Stimulated activated memory B cell treated with anti-CD40 and anti-IgM and Interleukin-4, amounts not matched to agents 10 μg/mL and 1 μg/mL and 100 μg/mL, for 72 hours (primary cell): Measurements from ENCODE around the gene XPO6.

Experiments used
- ATAC-seq: fragments of 150-1000 bp; cut with Tn5 transposase; 2 replicates; pipeline ENCODE4 v1.10.0; 2021
- H3K27ac Mint-ChIP-seq: one replicate; pipeline ENCODE4 v1.8.0; 2022; ENCODE audit warnings: mild to moderate bottlenecking, mixed read lengths
- H3K27me3 Mint-ChIP-seq: one replicate; pipeline ENCODE4 v1.8.0; 2022; ENCODE audit warnings: mixed read lengths
- H3K36me3 Mint-ChIP-seq: one replicate; pipeline ENCODE4 v1.8.0; 2022; ENCODE audit warnings: mixed read lengths
- H3K4me1 Mint-ChIP-seq: one replicate; pipeline ENCODE4 v1.8.0; 2022; ENCODE audit warnings: mixed read lengths
- H3K4me3 Mint-ChIP-seq: one replicate; pipeline ENCODE4 v1.8.0; 2022; ENCODE audit warnings: mild to moderate bottlenecking, moderate library complexity, mixed read lengths
- H3K9me3 Mint-ChIP-seq: one replicate; pipeline ENCODE4 v1.8.0; 2022; ENCODE audit warnings: mixed read lengths

The XPO6 gene

GRCh38 chr16:28161626-28162025 is 50.1 kb downstream of the XPO6 start:
- no peaks in the 10 kb centered on the region for H3K9me3 Mint-ChIP-seq
- H3K4me3 Mint-ChIP-seq, result no peak overlapping the region
- peaks cover 48% of the 10 kb centered on the region for H3K36me3 Mint-ChIP-seq
- no peak for ATAC-seq
- no peak overlapping the region for H3K27ac Mint-ChIP-seq
- H3K4me1 Mint-ChIP-seq, result peaks cover 65% of the 10 kb centered on the region
- no peaks in the 10 kb centered on the region for H3K27me3 Mint-ChIP-seq

GRCh38 chr16:28158136-28158535 is 53.6 kb downstream of the XPO6 start:
- H3K4me1 Mint-ChIP-seq, result peaks cover 40% of the 10 kb centered on the region
- H3K36me3 Mint-ChIP-seq, result peaks cover 54% of the 10 kb centered on the region
- H3K9me3 Mint-ChIP-seq, result no peaks in the 10 kb centered on the region
- no peaks in the 10 kb centered on the region for H3K27me3 Mint-ChIP-seq
- peak overlapping the region; percentile 27 for H3K27ac Mint-ChIP-seq
- no peak overlapping the region for H3K4me3 Mint-ChIP-seq
- ATAC-seq, result no peak

- peaks cover 67% of the 10 kb centered on the region for H3K36me3 Mint-ChIP-seq
- no peaks in the 10 kb centered on the region for H3K9me3 Mint-ChIP-seq
- ATAC-seq, result no peak
- peak overlapping the region; percentile 27 for H3K27ac Mint-ChIP-seq
- H3K27me3 Mint-ChIP-seq, result no peaks in the 10 kb centered on the region
- no peak overlapping the region for H3K4me3 Mint-ChIP-seq
- H3K4me1 Mint-ChIP-seq, result peaks cover 32% of the 10 kb centered on the region
Observed at GRCh38 chr16:28156056-28156680, 55.6 kb downstream of the XPO6 start.

- no peak overlapping the region for H3K27ac Mint-ChIP-seq
- H3K4me1 Mint-ChIP-seq, result peaks cover 39% of the 10 kb centered on the region
- H3K9me3 Mint-ChIP-seq, result no peaks in the 10 kb centered on the region
- H3K36me3 Mint-ChIP-seq, result peaks cover 76% of the 10 kb centered on the region
- no peaks in the 10 kb centered on the region for H3K27me3 Mint-ChIP-seq
- H3K4me3 Mint-ChIP-seq, result no peak overlapping the region
- no peak for ATAC-seq
Observed at GRCh38 chr16:28155293-28155692, 56.5 kb downstream of the XPO6 start.

- peaks cover 80% of the 10 kb centered on the region for H3K36me3 Mint-ChIP-seq
- ATAC-seq, result no peak
- H3K9me3 Mint-ChIP-seq, result no peaks in the 10 kb centered on the region
- no peaks in the 10 kb centered on the region for H3K27me3 Mint-ChIP-seq
- H3K27ac Mint-ChIP-seq, result peak overlapping the region; percentile 20
- peaks cover 30% of the 10 kb centered on the region for H3K4me1 Mint-ChIP-seq
- H3K4me3 Mint-ChIP-seq, result no peak overlapping the region
Observed at GRCh38 chr16:28151180-28151579, 60.6 kb downstream of the XPO6 start.

GRCh38 chr16:28149011-28149888 is 62.5 kb downstream of the XPO6 start:
- peak overlapping the region; percentile 11 for H3K27ac Mint-ChIP-seq
- ATAC-seq, result no peak
- peaks cover 85% of the 10 kb centered on the region for H3K36me3 Mint-ChIP-seq
- H3K9me3 Mint-ChIP-seq, result no peaks in the 10 kb centered on the region
- no peak overlapping the region for H3K4me3 Mint-ChIP-seq
- no peaks in the 10 kb centered on the region for H3K27me3 Mint-ChIP-seq
- H3K4me1 Mint-ChIP-seq, result peaks cover 30% of the 10 kb centered on the region

GRCh38 chr16:28146536-28146935 is 65.2 kb downstream of the XPO6 start:
- no peak overlapping the region for H3K4me3 Mint-ChIP-seq
- peaks cover 49% of the 10 kb centered on the region for H3K4me1 Mint-ChIP-seq
- H3K36me3 Mint-ChIP-seq, result peaks cover 78% of the 10 kb centered on the region

GRCh38 chr16:28145796-28146195 is 66.0 kb downstream of the XPO6 start:
- peaks cover 70% of the 10 kb centered on the region for H3K36me3 Mint-ChIP-seq
- ATAC-seq, result no peak
- peaks cover 49% of the 10 kb centered on the region for H3K4me1 Mint-ChIP-seq
- no peaks in the 10 kb centered on the region for H3K9me3 Mint-ChIP-seq
- H3K27me3 Mint-ChIP-seq, result no peaks in the 10 kb centered on the region
- no peak overlapping the region for H3K27ac Mint-ChIP-seq
- H3K4me3 Mint-ChIP-seq, result no peak overlapping the region

More at GRCh38 chr16:28146536-28146935, 65.2 kb downstream of the XPO6 start:
- Mint-ChIP-seq H3K27ac (peak overlapping the region; percentile 69), H3K9me3 (no peaks in the 10 kb centered on the region), H3K27me3 (no peaks in the 10 kb centered on the region)
- no peak for ATAC-seq

GRCh38 chr16:28140788-28141618 is 70.8 kb downstream of the XPO6 start:
- H3K4me3 Mint-ChIP-seq, result peak overlapping the region; percentile 72
- H3K4me1 Mint-ChIP-seq, result peaks cover 58% of the 10 kb centered on the region
- peak overlapping the region; percentile 90 for H3K27ac Mint-ChIP-seq
- H3K27me3 Mint-ChIP-seq, result no peaks in the 10 kb centered on the region
- H3K9me3 Mint-ChIP-seq, result no peaks in the 10 kb centered on the region
- H3K36me3 Mint-ChIP-seq, result peaks cover 48% of the 10 kb centered on the region
- peak; percentile 91 for ATAC-seq

GRCh38 chr16:28139530-28139929 is 72.2 kb downstream of the XPO6 start:
- H3K9me3 Mint-ChIP-seq, result no peaks in the 10 kb centered on the region
- peaks cover 58% of the 10 kb centered on the region for H3K4me1 Mint-ChIP-seq
- H3K36me3 Mint-ChIP-seq, result peaks cover 35% of the 10 kb centered on the region
- no peaks in the 10 kb centered on the region for H3K27me3 Mint-ChIP-seq
- peak overlapping the region; percentile 83 for H3K27ac Mint-ChIP-seq
- H3K4me3 Mint-ChIP-seq, result no peak overlapping the region
- ATAC-seq, result no peak

- Mint-ChIP-seq H3K27ac (peak overlapping the region; percentile 83), H3K4me3 (no peak overlapping the region), H3K27me3 (no peaks in the 10 kb centered on the region), H3K9me3 (no peaks in the 10 kb centered on the region), H3K4me1 (peaks cover 42% of the 10 kb centered on the region), H3K36me3 (peaks cover 42% of the 10 kb centered on the region)
- ATAC-seq, result no peak
Observed at GRCh38 chr16:28136751-28137434, 74.9 kb downstream of the XPO6 start.

GRCh38 chr16:28133666-28134065 is 78.1 kb downstream of the XPO6 start:
- H3K4me1 Mint-ChIP-seq, result peaks cover 39% of the 10 kb centered on the region
- H3K27ac Mint-ChIP-seq, result no peak overlapping the region
- no peak overlapping the region for H3K4me3 Mint-ChIP-seq
- no peaks in the 10 kb centered on the region for H3K27me3 Mint-ChIP-seq
- peaks cover 62% of the 10 kb centered on the region for H3K36me3 Mint-ChIP-seq
- ATAC-seq, result no peak
- H3K9me3 Mint-ChIP-seq, result no peaks in the 10 kb centered on the region

GRCh38 chr16:28131743-28132393 is 79.9 kb downstream of the XPO6 start:
- Mint-ChIP-seq H3K9me3 (no peaks in the 10 kb centered on the region), H3K4me1 (peaks cover 35% of the 10 kb centered on the region), H3K27me3 (no peaks in the 10 kb centered on the region), H3K36me3 (peaks cover 71% of the 10 kb centered on the region), H3K4me3 (no peak overlapping the region), H3K27ac (no peak overlapping the region)
- no peak for ATAC-seq

GRCh38 chr16:28131181-28131580 is 80.6 kb downstream of the XPO6 start:
- Mint-ChIP-seq H3K4me3 (no peak overlapping the region), H3K9me3 (no peaks in the 10 kb centered on the region), H3K27me3 (no peaks in the 10 kb centered on the region), H3K4me1 (peaks cover 35% of the 10 kb centered on the region), H3K27ac (no peak overlapping the region), H3K36me3 (peaks cover 72% of the 10 kb centered on the region)
- ATAC-seq, result no peak
